ENCODE data around the gene CHD2. TPM values are rescaled to one million over a fixed set of nuclear protein-coding genes. Genes with fewer than 3 reads are reported as not detected.

The CHD2 gene
- total RNA-seq, 1 donor from 2014 or later = 100 TPM

DNA sequence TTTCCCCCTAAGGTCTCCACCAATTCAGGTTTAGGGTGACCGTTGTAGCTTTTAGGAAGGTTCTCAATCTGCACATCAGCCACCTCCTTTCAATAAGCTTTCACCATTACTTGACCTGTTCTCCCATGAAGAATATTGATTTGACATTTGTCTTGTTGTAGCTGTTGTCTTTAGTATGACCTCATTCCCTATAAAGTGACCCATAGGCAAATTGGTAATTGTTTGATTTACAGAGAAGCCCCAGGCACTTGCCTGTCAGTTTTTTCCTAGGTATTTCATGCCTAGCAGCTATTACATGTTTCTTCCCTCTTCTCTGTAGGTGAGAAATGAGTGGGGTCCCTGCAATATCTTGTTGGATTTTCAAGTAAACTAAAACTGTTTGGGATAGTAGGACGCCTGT lies 36.0 kb downstream of the CHD2 start:
- peaks cover 0 to 91% of the 10 kb centered on the region in 2 donors for H3K36me3 ChIP-seq

DNA sequence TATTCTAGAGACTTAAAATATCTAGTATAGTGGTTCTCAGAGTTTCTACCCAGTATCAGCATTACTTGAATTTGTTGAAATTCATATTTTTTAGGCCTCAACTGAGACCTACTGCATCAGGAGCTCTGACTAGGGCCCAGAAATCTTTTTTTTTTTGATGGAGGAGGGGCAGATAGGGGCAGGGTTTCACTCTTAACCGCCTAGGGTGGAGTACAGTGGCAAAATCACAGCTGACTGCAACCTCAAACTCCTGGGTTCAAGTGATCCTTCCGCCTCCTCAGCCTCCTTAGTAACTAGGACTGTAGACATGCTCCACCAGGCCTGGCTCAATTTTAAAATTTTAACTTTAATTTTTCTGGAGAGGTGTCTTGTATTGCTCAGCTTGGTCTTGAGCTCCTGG lies 36.6 kb downstream of the CHD2 start:
- H3K36me3 ChIP-seq = peaks cover 0 to 91% of the 10 kb centered on the region in 2 donors

More for the DNA sequence above, 36.0 kb downstream of the CHD2 start:
- H3K4me1 ChIP-seq = peaks cover 3% of the 10 kb centered on the region
- no peaks in the 10 kb centered on the region for H3K27me3 ChIP-seq
- no peaks in the 10 kb centered on the region for H3K9me3 ChIP-seq
- DNase-seq (ENCODE audit: extremely low spot score in 2 of 2) = no peak
- H3K27ac ChIP-seq = no peak overlapping the region
- H3K4me3 ChIP-seq = no peak overlapping the region
- intact Hi-C loops (cut with DNase I) = no loop called here
- TF ChIP-seq POLR2AphosphoS5 (IDR thresholded peaks at IDR 0.05; ENCODE audit: insufficient read depth in 1 of 2, low read depth in 1 of 2) (no peak), POLR2A (IDR thresholded peaks at IDR 0.05) (no peak)
- TF ChIP-seq, protein P1, sequence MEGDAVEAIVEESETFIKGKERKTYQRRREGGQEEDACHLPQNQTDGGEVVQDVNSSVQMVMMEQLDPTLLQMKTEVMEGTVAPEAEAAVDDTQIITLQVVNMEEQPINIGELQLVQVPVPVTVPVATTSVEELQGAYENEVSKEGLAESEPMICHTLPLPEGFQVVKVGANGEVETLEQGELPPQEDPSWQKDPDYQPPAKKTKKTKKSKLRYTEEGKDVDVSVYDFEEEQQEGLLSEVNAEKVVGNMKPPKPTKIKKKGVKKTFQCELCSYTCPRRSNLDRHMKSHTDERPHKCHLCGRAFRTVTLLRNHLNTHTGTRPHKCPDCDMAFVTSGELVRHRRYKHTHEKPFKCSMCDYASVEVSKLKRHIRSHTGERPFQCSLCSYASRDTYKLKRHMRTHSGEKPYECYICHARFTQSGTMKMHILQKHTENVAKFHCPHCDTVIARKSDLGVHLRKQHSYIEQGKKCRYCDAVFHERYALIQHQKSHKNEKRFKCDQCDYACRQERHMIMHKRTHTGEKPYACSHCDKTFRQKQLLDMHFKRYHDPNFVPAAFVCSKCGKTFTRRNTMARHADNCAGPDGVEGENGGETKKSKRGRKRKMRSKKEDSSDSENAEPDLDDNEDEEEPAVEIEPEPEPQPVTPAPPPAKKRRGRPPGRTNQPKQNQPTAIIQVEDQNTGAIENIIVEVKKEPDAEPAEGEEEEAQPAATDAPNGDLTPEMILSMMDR (IDR thresholded peaks at IDR 0.05) = no peak

DNA sequence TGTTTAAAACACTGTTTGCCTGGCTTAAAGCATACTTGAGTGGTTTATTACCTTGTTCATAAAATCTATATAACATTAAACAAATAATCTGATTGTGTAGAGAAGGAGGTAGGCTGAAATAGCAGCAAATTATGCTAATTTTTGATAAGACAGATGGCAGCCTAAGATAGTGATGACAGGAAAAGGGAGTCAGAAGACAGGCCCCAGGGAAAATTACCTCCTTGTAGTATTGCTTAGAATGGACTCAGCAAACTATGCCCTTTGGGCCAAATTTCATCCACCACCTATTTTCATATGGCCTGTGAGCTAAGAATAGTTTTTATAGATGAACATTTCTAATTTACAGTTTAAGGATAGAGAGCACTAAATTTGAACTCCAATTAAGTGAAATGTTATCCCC lies 37.8 kb downstream of the CHD2 start:
- H3K27me3 ChIP-seq = no peaks in the 10 kb centered on the region
- DNase-seq (ENCODE audit: extremely low spot score in 2 of 2) = no peak
- TF ChIP-seq POLR2A (IDR thresholded peaks at IDR 0.05) = no peak
- TF ChIP-seq, protein P1 (IDR thresholded peaks at IDR 0.05) = no peak
- no peak for TF ChIP-seq POLR2AphosphoS5 (IDR thresholded peaks at IDR 0.05; ENCODE audit: insufficient read depth in 1 of 2, low read depth in 1 of 2)
- H3K4me1 ChIP-seq = no peaks in the 10 kb centered on the region
- H3K36me3 ChIP-seq = peaks cover 0 to 93% of the 10 kb centered on the region in 2 donors
- intact Hi-C loops (cut with DNase I) = no loop called here
- no peak overlapping the region for H3K4me3 ChIP-seq
- H3K9me3 ChIP-seq = no peaks in the 10 kb centered on the region
- H3K27ac ChIP-seq = no peak overlapping the region

More for the DNA sequence above, 36.6 kb downstream of the CHD2 start:
- no peak for DNase-seq (ENCODE audit: extremely low spot score in 2 of 2)
- no peaks in the 10 kb centered on the region for H3K4me1 ChIP-seq
- no peaks in the 10 kb centered on the region for H3K9me3 ChIP-seq
- intact Hi-C loops (cut with DNase I) = no loop called here
- no peak for TF ChIP-seq POLR2A (IDR thresholded peaks at IDR 0.05)
- TF ChIP-seq, protein P1 (IDR thresholded peaks at IDR 0.05) = no peak
- no peak for TF ChIP-seq POLR2AphosphoS5 (IDR thresholded peaks at IDR 0.05; ENCODE audit: insufficient read depth in 1 of 2, low read depth in 1 of 2)
- H3K27ac ChIP-seq = no peak overlapping the region
- no peak overlapping the region for H3K4me3 ChIP-seq
- H3K27me3 ChIP-seq = no peaks in the 10 kb centered on the region

DNA sequence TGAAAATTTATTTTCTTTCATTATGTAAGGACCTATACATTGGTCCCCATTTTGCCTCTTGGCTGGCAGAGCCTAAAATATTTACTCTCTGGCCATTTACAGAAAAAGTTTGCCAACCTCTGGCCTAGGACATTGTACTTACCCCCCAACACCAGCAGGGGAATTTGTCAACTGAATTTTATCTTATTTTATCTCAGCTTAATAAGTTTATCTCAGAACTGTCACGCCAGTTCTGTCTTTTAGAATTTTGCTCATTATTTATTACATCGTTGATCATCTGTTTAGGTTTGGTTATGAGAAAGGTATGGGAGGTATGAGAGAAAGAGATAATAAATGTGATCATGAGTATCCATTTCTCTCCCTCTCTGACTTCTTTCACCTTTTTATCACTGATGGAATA lies 38.3 kb downstream of the CHD2 start:
- Histone ChIP-seq H3K4me3 (no peak overlapping the region), H3K4me1 (no peaks in the 10 kb centered on the region), H3K27me3 (no peaks in the 10 kb centered on the region), H3K36me3 (peaks cover 0 to 93% of the 10 kb centered on the region in 2 donors), H3K9me3 (no peaks in the 10 kb centered on the region), H3K27ac (no peak overlapping the region)
- DNase-seq (ENCODE audit: extremely low spot score in 2 of 2) = no peak
- TF ChIP-seq, protein P1 (IDR thresholded peaks at IDR 0.05) = no peak
- no peak for TF ChIP-seq POLR2A (IDR thresholded peaks at IDR 0.05)
- TF ChIP-seq POLR2AphosphoS5 (IDR thresholded peaks at IDR 0.05; ENCODE audit: insufficient read depth in 1 of 2, low read depth in 1 of 2) = no peak
- intact Hi-C loops (cut with DNase I) = no loop called here

DNA sequence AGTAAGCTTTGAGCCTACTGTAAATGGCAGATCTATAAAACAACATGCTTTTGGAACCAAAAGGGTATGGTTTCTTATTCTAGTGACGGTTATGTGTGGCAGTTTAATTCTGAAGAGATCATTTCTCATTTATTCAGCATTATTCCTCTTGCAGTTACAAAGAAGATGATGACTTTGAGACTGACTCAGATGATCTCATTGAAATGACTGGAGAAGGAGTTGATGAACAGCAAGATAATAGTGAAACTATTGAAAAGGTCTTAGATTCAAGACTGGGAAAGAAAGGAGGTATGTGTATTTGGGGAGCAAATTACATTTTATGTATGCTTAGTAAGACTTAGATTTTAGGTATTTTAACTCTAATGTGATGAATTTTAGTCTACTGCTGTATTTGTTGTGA lies 41.5 kb downstream of the CHD2 start:
- Histone ChIP-seq H3K4me1 (no peaks in the 10 kb centered on the region), H3K36me3 (peaks cover 6 to 90% of the 10 kb centered on the region in 2 donors), H3K4me3 (no peak overlapping the region), H3K27me3 (no peaks in the 10 kb centered on the region), H3K27ac (no peak overlapping the region), H3K9me3 (no peaks in the 10 kb centered on the region)
- TF ChIP-seq, protein P1 (IDR thresholded peaks at IDR 0.05) = no peak
- TF ChIP-seq POLR2A (IDR thresholded peaks at IDR 0.05) (no peak), POLR2AphosphoS5 (IDR thresholded peaks at IDR 0.05; ENCODE audit: insufficient read depth in 1 of 2, low read depth in 1 of 2) (no peak)
- intact Hi-C loops (cut with DNase I) = no loop called here
- DNase-seq (ENCODE audit: extremely low spot score in 2 of 2) = no peak
